ENCODE data around the gene GATB. TPM values are rescaled to one million over a fixed set of nuclear protein-coding genes. Genes with fewer than 3 reads are reported as not detected.

GATB gene
- total and polyA plus RNA-seq, 12 donors = 39.1 to 168 (median 88.5) TPM

GRCh38 chr4:151808542-151808941 lies 47.7 kb upstream of the GATB start:
- TF ChIP-seq, protein P1, sequence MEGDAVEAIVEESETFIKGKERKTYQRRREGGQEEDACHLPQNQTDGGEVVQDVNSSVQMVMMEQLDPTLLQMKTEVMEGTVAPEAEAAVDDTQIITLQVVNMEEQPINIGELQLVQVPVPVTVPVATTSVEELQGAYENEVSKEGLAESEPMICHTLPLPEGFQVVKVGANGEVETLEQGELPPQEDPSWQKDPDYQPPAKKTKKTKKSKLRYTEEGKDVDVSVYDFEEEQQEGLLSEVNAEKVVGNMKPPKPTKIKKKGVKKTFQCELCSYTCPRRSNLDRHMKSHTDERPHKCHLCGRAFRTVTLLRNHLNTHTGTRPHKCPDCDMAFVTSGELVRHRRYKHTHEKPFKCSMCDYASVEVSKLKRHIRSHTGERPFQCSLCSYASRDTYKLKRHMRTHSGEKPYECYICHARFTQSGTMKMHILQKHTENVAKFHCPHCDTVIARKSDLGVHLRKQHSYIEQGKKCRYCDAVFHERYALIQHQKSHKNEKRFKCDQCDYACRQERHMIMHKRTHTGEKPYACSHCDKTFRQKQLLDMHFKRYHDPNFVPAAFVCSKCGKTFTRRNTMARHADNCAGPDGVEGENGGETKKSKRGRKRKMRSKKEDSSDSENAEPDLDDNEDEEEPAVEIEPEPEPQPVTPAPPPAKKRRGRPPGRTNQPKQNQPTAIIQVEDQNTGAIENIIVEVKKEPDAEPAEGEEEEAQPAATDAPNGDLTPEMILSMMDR (IDR thresholded peaks at IDR 0.05) = no peak
- Histone ChIP-seq H3K36me3 (no peaks in the 10 kb centered on the region), H3K9me3 (peaks cover 0 to 12% (median 0%) of the 10 kb centered on the region in 11 donors), H3K27ac (peak overlapping the region in 8 of 10 donors; percentile 37 to 92 (median 86)), H3K4me1 (peaks cover 0 to 17% (median 2%) of the 10 kb centered on the region in 9 donors), H3K4me3 (no peak overlapping the region), H3K27me3 (no peaks in the 10 kb centered on the region)
- 98 to 99% methylated on average over 4 of the region's 4 CpGs for WGBS, 2 donors
- ATAC-seq (no peak), DNase-seq (no peak)
- intact Hi-C loops (cut with DNase I) = loop anchor here in 6 of 10 donors (5.0 to 10.0 kb wide), 6 partner anchors 121 to 576 kb away; no protein-coding TSS in a partner anchor

DNA sequence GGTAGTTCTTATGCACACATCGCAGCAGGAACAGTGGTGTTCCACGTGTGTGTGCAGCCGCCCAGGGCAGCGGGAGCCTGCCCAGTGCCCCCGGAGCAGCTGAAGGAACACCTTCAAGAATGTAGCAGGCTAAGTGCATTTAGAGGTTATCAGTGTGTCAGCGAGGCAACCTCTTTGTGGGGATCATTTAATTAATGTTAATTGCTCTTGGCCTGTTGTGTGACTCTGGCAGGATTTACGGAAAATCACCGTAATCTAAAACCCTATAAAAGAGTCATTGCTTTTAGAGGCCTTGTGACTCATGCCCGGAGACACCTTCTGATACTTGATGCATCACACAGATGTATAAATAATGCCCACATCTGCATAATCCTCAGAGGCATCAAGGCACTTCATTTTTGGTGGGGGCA lies 47.3 kb upstream of the GATB start:
- H3K4me1 ChIP-seq = peaks cover 0 to 17% (median 2%) of the 10 kb centered on the region in 9 donors
- TF ChIP-seq, protein P1 (IDR thresholded peaks at IDR 0.05) = no peak
- WGBS, 2 donors = 36 to 53% methylated on average over 9 of the region's 9 CpGs
- no peaks in the 10 kb centered on the region for H3K27me3 ChIP-seq
- no peaks in the 10 kb centered on the region for H3K36me3 ChIP-seq
- DNase-seq (peak in 1 of 2 donors; percentile 18), ATAC-seq (peak in 6 of 8 donors; percentile 23 to 77 (median 34))
- no peak overlapping the region for H3K4me3 ChIP-seq
- H3K27ac ChIP-seq = peak overlapping the region in 9 of 10 donors; percentile 60 to 92 (median 86)
- peaks cover 0 to 16% (median 0%) of the 10 kb centered on the region in 11 donors for H3K9me3 ChIP-seq
- intact Hi-C loops (cut with DNase I) = loop anchor here in 6 of 10 donors (5.0 to 10.0 kb wide), 6 partner anchors 121 to 577 kb away; no protein-coding TSS in a partner anchor

- peak; percentile 81 to 96 (median 94) for ATAC-seq
- H3K27me3 ChIP-seq = no peaks in the 10 kb centered on the region
- H3K36me3 ChIP-seq = no peaks in the 10 kb centered on the region
- H3K4me1 ChIP-seq = peaks cover 0 to 17% (median 2%) of the 10 kb centered on the region in 9 donors
- intact Hi-C loops (cut with DNase I) = loop anchor here in 6 of 10 donors (2.0 to 10.0 kb wide), 9 partner anchors 120 to 578 kb away; no protein-coding TSS in a partner anchor
- no peak overlapping the region for H3K4me3 ChIP-seq
- peaks cover 0 to 18% (median 0%) of the 10 kb centered on the region in 11 donors for H3K9me3 ChIP-seq
- TF ChIP-seq, protein P1 (IDR thresholded peaks at IDR 0.05) = no peak
- peak; percentile 62 to 71 for DNase-seq
- WGBS, 2 donors = 20 to 31% methylated on average over 7 of the region's 7 CpGs
- H3K27ac ChIP-seq = peak overlapping the region; percentile 60 to 92 (median 85)
These were observed 46.4 kb upstream of the GATB start for GRCh38 chr4:151807220-151807619.

GRCh38 chr4:151806511-151806927 lies 45.7 kb upstream of the GATB start:
- Histone ChIP-seq H3K27ac (peak overlapping the region; percentile 60 to 92 (median 85)), H3K4me3 (no peak overlapping the region), H3K36me3 (no peaks in the 10 kb centered on the region), H3K4me1 (peaks cover 0 to 17% (median 2%) of the 10 kb centered on the region in 9 donors), H3K9me3 (peaks cover 0 to 18% (median 0%) of the 10 kb centered on the region in 11 donors), H3K27me3 (no peaks in the 10 kb centered on the region)
- ATAC-seq (peak; percentile 67 to 89 (median 75)), DNase-seq (peak in 1 of 2 donors; percentile 53)
- intact Hi-C loops (cut with DNase I) = loop anchor here in 6 of 10 donors (1.0 to 10.0 kb wide), 10 partner anchors 25 to 578 kb away; no protein-coding TSS in a partner anchor
- TF ChIP-seq, protein P1 (IDR thresholded peaks at IDR 0.05) = no peak
- WGBS, 2 donors = 16 to 34% methylated on average over 6 of the region's 6 CpGs
